Sciatic nerve (tissue), 2 donors: ENCODE data around the gene REX1BD. TPM values are rescaled to one million over a fixed set of nuclear protein-coding genes. Genes with fewer than 3 reads are reported as not detected.

Source experiments
- ATAC-seq: fragments of 200-7000 bp; cut with Tn5 transposase; one replicate; pipeline ENCODE4 v1.9.1; 2020; ENCODE audit warnings: mild to moderate bottlenecking, moderate library complexity
- DNase-seq: peaks from one replicate; pipeline ENCODE4 v3.0.0-alpha.2; 2020; ENCODE audit warnings: low spot score
- intact Hi-C: fragments of 100-400 bp; cut with DNase I; formaldehyde crosslinking; loops from one replicate; pipeline ENCODE4 v1.14.2; 2022
- total RNA-seq: library from RNA; stranded (reverse); fragmentation: NEBNext Ultra II Directional; extraction: Animal tissue kit (Norgen Biotek cat#: 25700); gene quantifications from one replicate; pipeline ENCODE4 v1.2.1, GENCODE V29; 2021
- donor health status: DM: no; HTN: no; CAD: no.
- donor health status: DM: no; HTN: no; CAD: no.

Gene REX1BD
- total RNA-seq, 1 donor from 2014 or later = 58.1 TPM

GRCh38 chr19:18610556-18611326, 22.1 kb downstream of the REX1BD start:
- no peak for ATAC-seq
- no peak for DNase-seq
- intact Hi-C loops = no loop called here

- no peak for DNase-seq
- intact Hi-C loops = no loop called here
- ATAC-seq = no peak
Observed at GRCh38 chr19:18611327-18612050, 22.9 kb downstream of the REX1BD start.

GRCh38 chr19:18612051-18612771, 23.6 kb downstream of the REX1BD start:
- intact Hi-C loops = no loop called here
- peak; percentile 23 for ATAC-seq
- DNase-seq = no peak

GRCh38 chr19:18612772-18613588, 24.4 kb downstream of the REX1BD start, which contains the start of gene TMEM59L:
Gene TMEM59L, plus strand, starts transcription at chr19:18612870. Its CDS starts 89 bp downstream, at chr19:18612959.
- ATAC-seq (peak; percentile 25), DNase-seq (no peak)
- intact Hi-C loops = no loop called here

GRCh38 chr19:18613589-18614234, 25.1 kb downstream of the REX1BD start:
- intact Hi-C loops = no loop called here
- no peak for ATAC-seq
- DNase-seq = no peak

GRCh38 chr19:18616023-18616422, 27.4 kb downstream of the REX1BD start:
- intact Hi-C loops = no loop called here
- DNase-seq (no peak), ATAC-seq (no peak)

- ATAC-seq (no peak), DNase-seq (no peak)
- intact Hi-C loops = no loop called here
Observed at GRCh38 chr19:18617562-18617961, 29.0 kb downstream of the REX1BD start.

- DNase-seq = no peak
- ATAC-seq = no peak
- intact Hi-C loops = no loop called here
Observed at GRCh38 chr19:18618236-18618635, 29.6 kb downstream of the REX1BD start.

GRCh38 chr19:18620311-18620710, 31.7 kb downstream of the REX1BD start:
- ATAC-seq (no peak), DNase-seq (no peak)
- intact Hi-C loops = no loop called here

- intact Hi-C loops = no loop called here
- DNase-seq = no peak
Observed at GRCh38 chr19:18620902-18621301, 32.3 kb downstream of the REX1BD start.

GRCh38 chr19:18626906-18627305, 38.3 kb downstream of the REX1BD start:
- DNase-seq = no peak
- no peak for ATAC-seq

More at GRCh38 chr19:18620902-18621301, 32.3 kb downstream of the REX1BD start:
- no peak for ATAC-seq

GRCh38 chr19:18629166-18630088, 40.8 kb downstream of the REX1BD start:
- DNase-seq (no peak), ATAC-seq (peak; percentile 86)
- intact Hi-C loops = loop anchor here (10.0 kb wide), 1 partner anchor 295 kb away; no protein-coding TSS in a partner anchor

More at GRCh38 chr19:18626906-18627305, 38.3 kb downstream of the REX1BD start:
- intact Hi-C loops = no loop called here

GRCh38 chr19:18633321-18633720, 44.7 kb downstream of the REX1BD start:
- ATAC-seq (no peak), DNase-seq (no peak)
- intact Hi-C loops = loop anchor here (10.0 kb wide), 1 partner anchor 299 kb away; no protein-coding TSS in a partner anchor

GRCh38 chr19:18634612-18635297, 46.2 kb downstream of the REX1BD start:
- no peak for ATAC-seq

GRCh38 chr19:18635831-18636182, 47.2 kb downstream of the REX1BD start:
- DNase-seq (no peak), ATAC-seq (no peak)
- intact Hi-C loops = loop anchor here (10.0 kb wide), 1 partner anchor 301 kb away; no protein-coding TSS in a partner anchor

More at GRCh38 chr19:18634612-18635297, 46.2 kb downstream of the REX1BD start:
- no peak for DNase-seq
- intact Hi-C loops = loop anchor here (10.0 kb wide), 1 partner anchor 300 kb away; no protein-coding TSS in a partner anchor

- peak; percentile 97 for ATAC-seq
- DNase-seq = peak; percentile 100
- intact Hi-C loops = loop anchor here (10.0 kb wide), 1 partner anchor 302 kb away; no protein-coding TSS in a partner anchor
Observed at GRCh38 chr19:18636183-18636968, 47.8 kb downstream of the REX1BD start.
